ENCODE results near the gene TFRC.

TFRC gene

GRCh38 chr3:196097373-196098154, 15.7 kb upstream of the TFRC start:
- DNase-seq (ENCODE audit: low spot score) (no peak), ATAC-seq (ENCODE audit: low read depth) (no peak; the same call in 2 of the 3 replicates)
- no peak for TF ChIP-seq CTCF (IDR thresholded peaks at IDR 0.05; ENCODE audit: poor library complexity, severe bottlenecking)
- Histone ChIP-seq H3K27ac (ENCODE audit: poor library complexity, severe bottlenecking) (no peak overlapping the region), H3K4me3 (ENCODE audit: severe bottlenecking) (no peak overlapping the region), H3K4me1 (ENCODE audit: insufficient read depth, poor library complexity, severe bottlenecking) (no peaks in the 10 kb centered on the region), H3K9me3 (ENCODE audit: severe bottlenecking) (no peaks in the 10 kb centered on the region), H3K27me3 (ENCODE audit: insufficient read depth, poor library complexity, severe bottlenecking) (no peaks in the 10 kb centered on the region), H3K36me3 (ENCODE audit: low read depth) (no peaks in the 10 kb centered on the region)

DNA sequence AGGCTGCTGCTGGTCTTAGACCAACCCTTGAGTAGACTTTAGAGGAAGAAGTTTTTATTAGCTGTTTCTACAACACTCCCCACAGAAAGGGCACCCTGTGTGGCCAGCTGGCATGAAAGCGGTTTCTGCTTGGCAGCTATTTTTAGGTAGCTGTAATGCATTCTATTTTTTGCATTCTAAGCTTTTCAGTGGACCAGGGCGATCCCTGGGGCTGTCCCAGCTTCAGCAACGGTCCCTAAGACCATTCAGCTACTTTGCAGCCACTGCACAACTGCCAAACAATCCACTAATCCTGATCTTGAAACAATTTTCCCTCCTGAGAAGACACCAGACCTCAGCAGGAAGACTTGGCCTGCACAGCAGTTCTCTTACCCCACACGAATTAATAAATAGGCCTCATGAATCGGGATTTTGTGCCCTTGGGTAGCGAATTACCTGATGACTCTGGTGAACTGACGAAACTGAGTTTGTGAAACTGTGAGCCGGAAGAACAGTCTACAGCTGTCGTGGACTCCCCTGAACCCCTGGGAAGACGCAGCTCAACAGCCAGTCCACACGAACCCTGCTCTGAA, 14.6 kb upstream of the TFRC start:
- Histone ChIP-seq H3K27ac (ENCODE audit: poor library complexity, severe bottlenecking) (no peak overlapping the region), H3K4me3 (ENCODE audit: severe bottlenecking) (no peak overlapping the region), H3K9me3 (ENCODE audit: severe bottlenecking) (no peaks in the 10 kb centered on the region), H3K27me3 (ENCODE audit: insufficient read depth, poor library complexity, severe bottlenecking) (no peaks in the 10 kb centered on the region), H3K4me1 (ENCODE audit: insufficient read depth, poor library complexity, severe bottlenecking) (no peaks in the 10 kb centered on the region), H3K36me3 (ENCODE audit: low read depth) (no peaks in the 10 kb centered on the region)
- ATAC-seq (ENCODE audit: low read depth) (no peak), DNase-seq (ENCODE audit: low spot score) (no peak)
- TF ChIP-seq CTCF (IDR thresholded peaks at IDR 0.05; ENCODE audit: poor library complexity, severe bottlenecking) = no peak

DNA sequence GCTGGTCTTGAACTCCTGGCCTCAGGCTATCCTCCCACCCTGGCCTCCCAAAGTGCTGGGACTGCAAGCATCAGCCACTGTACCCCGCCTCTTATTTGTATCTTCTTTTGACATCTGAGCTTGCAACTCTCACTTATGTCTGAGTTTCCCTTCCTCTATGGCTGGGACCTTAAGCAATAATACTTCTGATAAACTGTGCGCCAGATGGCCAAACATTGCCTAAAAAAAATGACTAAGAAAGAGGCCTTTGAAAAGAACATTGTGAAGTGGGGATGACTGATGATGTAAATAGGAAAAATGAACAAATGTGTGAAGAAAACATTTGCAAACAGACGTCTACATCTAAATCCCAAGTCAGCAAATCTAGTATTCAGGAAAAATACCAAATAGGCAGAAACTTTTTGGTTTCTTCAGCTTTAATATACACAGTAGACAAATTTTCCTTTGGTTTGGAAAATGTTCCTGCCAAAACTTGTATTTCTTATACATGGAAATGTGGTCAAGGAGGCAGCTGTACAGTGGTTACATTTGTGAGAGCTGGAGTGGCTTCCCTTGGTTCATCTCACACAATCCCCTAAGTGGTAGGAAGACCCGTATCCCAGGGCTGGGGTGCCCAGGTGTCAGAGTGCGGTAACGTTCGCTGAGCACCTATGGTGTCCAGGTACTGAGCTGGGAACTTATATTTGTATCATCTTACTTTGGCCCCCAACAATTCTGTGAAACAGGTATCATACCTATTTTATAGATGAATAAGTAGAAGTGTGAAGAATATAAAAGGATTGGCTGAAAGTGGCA, 11.6 kb upstream of the TFRC start:
- H3K36me3 ChIP-seq (ENCODE audit: low read depth) = no peaks in the 10 kb centered on the region
- no peaks in the 10 kb centered on the region for H3K27me3 ChIP-seq (ENCODE audit: insufficient read depth, poor library complexity, severe bottlenecking)
- H3K27ac ChIP-seq (ENCODE audit: poor library complexity, severe bottlenecking) = no peak overlapping the region
- no peak overlapping the region for H3K4me3 ChIP-seq (ENCODE audit: severe bottlenecking)
- ATAC-seq (ENCODE audit: low read depth) (no peak), DNase-seq (ENCODE audit: low spot score) (no peak)
- no peak for TF ChIP-seq CTCF (IDR thresholded peaks at IDR 0.05; ENCODE audit: poor library complexity, severe bottlenecking)
- H3K9me3 ChIP-seq (ENCODE audit: severe bottlenecking) = no peaks in the 10 kb centered on the region
- no peaks in the 10 kb centered on the region for H3K4me1 ChIP-seq (ENCODE audit: insufficient read depth, poor library complexity, severe bottlenecking)

GRCh38 chr3:196087906-196088305, 6.0 kb upstream of the TFRC start:
- Histone ChIP-seq H3K27me3 (ENCODE audit: insufficient read depth, poor library complexity, severe bottlenecking) (no peaks in the 10 kb centered on the region), H3K9me3 (ENCODE audit: severe bottlenecking) (no peaks in the 10 kb centered on the region), H3K27ac (ENCODE audit: poor library complexity, severe bottlenecking) (no peak overlapping the region), H3K4me3 (ENCODE audit: severe bottlenecking) (no peak overlapping the region), H3K4me1 (ENCODE audit: insufficient read depth, poor library complexity, severe bottlenecking) (no peaks in the 10 kb centered on the region), H3K36me3 (ENCODE audit: low read depth) (no peaks in the 10 kb centered on the region)
- ATAC-seq (ENCODE audit: low read depth) (no peak), DNase-seq (ENCODE audit: low spot score) (no peak)
- TF ChIP-seq CTCF (IDR thresholded peaks at IDR 0.05; ENCODE audit: poor library complexity, severe bottlenecking) = no peak
